Pancreas (tissue), 10 donors: ENCODE data around the gene ARTN. TPM values are rescaled to one million over a fixed set of nuclear protein-coding genes. Genes with fewer than 3 reads are reported as not detected.

Experiments used
- ATAC-seq, 4 donors: fragments of 200-7000 bp; cut with Tn5 transposase; one replicate each; pipeline versions ENCODE4 v1.8.0 to v1.9.1; 2020; ENCODE audit warnings: mild to moderate bottlenecking in 4 of 4, moderate library complexity in 4 of 4
- DNase-seq, 6 donors: peaks; one replicate each; pipeline ENCODE4 v3.0.0-alpha.2; 2020
- FAIRE-seq: peaks from 2 replicates; lab custom pipeline; 2012; peaks lifted over from hg19 to GRCh38; lab: Jason Lieb, UNC
- H3K27ac ChIP-seq, 4 donors: fragments of 200-600 bp; sonication (generic); 1 replicate in 3 of 4; 2 replicates in 1 of 4; pipeline versions ENCODE4 v1.5.0 to v1.8.0; 2020
- H3K27me3 ChIP-seq, 4 donors: fragments of 200-600 bp; one replicate each; pipeline ENCODE4 v1.8.0; 2021
- H3K36me3 ChIP-seq, 3 donors: fragments of 200-600 bp; sonication (generic) in 1 of 3; one replicate each; pipeline versions ENCODE4 v1.5.0 to v1.8.0; 2020 to 2021
- H3K4me1 ChIP-seq, 3 donors: fragments of 200-600 bp; one replicate each; pipeline ENCODE4 v1.8.0; 2021
- H3K4me3 ChIP-seq, 4 donors: fragments of 200-600 bp; sonication (generic) in 2 of 4; one replicate each; pipeline versions ENCODE4 v1.5.0 to v1.8.0; 2020 to 2021
- H3K9me3 ChIP-seq, 4 donors: fragments of 200-600 bp; one replicate each; pipeline ENCODE4 v1.8.0; 2021
- CTCF ChIP-seq, 4 donors: fragments of 200-600 bp; sonication (generic) in 3 of 4; IDR thresholded peaks; one replicate each; pipeline versions ENCODE4 v1.5.0 to v1.8.0; 2021; ENCODE audit warnings: antibody characterized with exemption in 4 of 4
- WGBS, 2 donors: extraction: QIAGEN DNeasy Blood & Tissue Kit; methylation state at CpG; one replicate each; pipeline ENCODE4 v1.1.7; 2013; 5-methylcytosine and 5-hydroxymethylcytosine counted together
- intact Hi-C, 3 donors: fragments of 100-400 bp; cut with DNase I; formaldehyde crosslinking; loops; one replicate each; pipeline versions ENCODE4 v1.11.1 to v1.14.2; 2022
- polyA plus RNA-seq, 2 donors: library from polyadenylated mRNA; stranded (reverse); fragments of 200-250 nt; gene quantifications; one replicate each; pipeline ENCODE4 v1.2.3, GENCODE V29; 2013
- total RNA-seq, 6 donors: library from RNA; stranded (reverse); fragmentation: NEBNext Ultra II Directional in 4 of 6; extraction: Animal tissue kit (Norgen Biotek cat#: 25700) in 4 of 6; gene quantifications; one replicate each; pipeline versions ENCODE4 v1.2.1 to v1.2.4, GENCODE V29; 2021 to 2023
- donor health status: healthy with polysubstance abuse.
- donor health status: DM: no; HTN: no; CAD: no; lungs with moderate emphysema.
- donor health status: DM: no; HTN: no; CAD: no.
- donor health status: control.
- donor health status: control.
- donor health status: Bipolar disorder and iron deficiency.
- donor health status: DM: yes; HTN: yes; CAD: no.
- donor health status: DM: no; HTN: no; CAD: no.
- donor health status: DM: no; HTN: no; CAD: no.
- donor health status: DM: yes; HTN: yes; CAD: no.

ARTN gene
- total and polyA plus RNA-seq, 8 donors = 0.87 to 3.2 (median 1.2) TPM

DNA sequence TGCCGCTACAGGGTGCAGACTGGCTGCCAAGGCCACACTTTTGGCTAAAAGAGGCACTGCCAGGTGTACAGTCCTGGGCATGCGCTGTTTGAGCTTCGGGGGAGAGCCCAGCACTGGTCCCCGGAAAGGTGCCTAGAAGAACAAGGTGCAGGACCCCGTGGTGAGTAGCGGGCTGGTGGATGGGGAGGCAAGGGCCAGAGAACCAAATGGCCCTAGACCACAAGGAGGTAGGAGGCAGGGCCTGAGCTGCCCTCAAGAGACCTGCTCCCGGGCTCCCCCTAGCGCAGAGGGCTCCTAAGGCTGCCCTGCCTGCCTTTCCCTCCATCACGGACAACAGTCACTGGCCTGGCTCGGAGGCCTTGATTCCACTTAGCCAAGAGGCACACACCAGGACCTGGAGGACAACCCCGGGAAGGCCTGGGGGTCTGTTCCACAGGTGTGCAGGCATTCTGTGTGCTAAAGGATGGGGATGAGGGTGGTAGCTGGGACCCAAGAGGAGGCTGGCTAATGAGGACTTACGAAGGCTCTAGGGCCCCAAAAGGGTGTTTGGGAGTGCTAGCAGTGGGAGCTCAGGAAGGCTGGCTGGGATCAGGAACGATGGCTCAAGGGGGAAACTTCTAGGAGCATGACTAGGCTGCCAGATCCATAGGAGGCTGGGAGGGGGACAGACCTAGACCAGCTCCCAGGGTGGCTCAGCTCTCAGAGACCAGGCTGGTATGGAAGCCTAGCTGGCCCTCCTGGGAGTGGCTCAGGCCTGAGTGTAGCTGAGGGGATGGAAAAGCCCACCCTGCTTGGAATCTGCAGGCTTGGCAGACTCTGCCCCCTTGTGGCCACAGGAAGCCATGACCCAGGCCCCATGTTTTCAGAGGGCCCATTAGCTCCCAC, 742 bp downstream of the ARTN start:
- DNase-seq (peak; percentile 68 to 91 (median 80)), FAIRE-seq (no peak), ATAC-seq (peak; percentile 70 to 76 (median 74))
- WGBS, 2 donors = 24 to 27% methylated on average over 12 to 13 of the region's 13 CpGs
- Histone ChIP-seq H3K4me3 (peak overlapping the region in 2 of 4 donors; percentile 40 to 51), H3K9me3 (no peaks in the 10 kb centered on the region), H3K27ac (peak overlapping the region in 1 of 4 donors; percentile 9), H3K4me1 (peaks cover 6 to 9% (median 8%) of the 10 kb centered on the region in 3 donors), H3K27me3 (no peaks in the 10 kb centered on the region), H3K36me3 (no peaks in the 10 kb centered on the region)
- TF ChIP-seq CTCF (IDR thresholded peaks at IDR 0.05) = peak; percentile 34 to 74 (median 70)
- intact Hi-C loops = loop anchor here in 2 of 3 donors (10.0 kb wide), 2 partner anchors 170 to 180 kb away; no protein-coding TSS in a partner anchor

DNA sequence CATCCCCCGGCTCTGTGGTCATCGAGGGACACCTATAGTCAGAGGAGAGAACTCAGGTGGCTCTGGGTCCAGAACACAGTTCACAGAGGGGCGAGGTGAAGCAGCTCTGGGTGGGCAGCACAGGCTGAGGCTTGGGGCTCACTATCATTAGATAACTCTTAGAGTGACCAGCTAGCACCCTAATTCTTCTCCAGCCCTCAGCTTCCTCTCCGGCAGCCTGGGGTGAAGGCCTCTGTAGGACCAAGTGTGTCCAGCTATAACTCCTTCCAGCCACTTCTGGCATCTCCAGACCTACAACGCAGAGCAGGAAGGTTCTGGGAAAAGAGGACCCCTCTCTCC, 1.4 kb downstream of the ARTN start:
- no peak for TF ChIP-seq CTCF (IDR thresholded peaks at IDR 0.05)
- no peak for FAIRE-seq
- peaks cover 6 to 9% (median 8%) of the 10 kb centered on the region in 3 donors for H3K4me1 ChIP-seq

GRCh38 chr1:43935711-43936427, 2.3 kb downstream of the ARTN start:
- Histone ChIP-seq H3K4me3 (peak overlapping the region; percentile 41 to 63 (median 52)), H3K9me3 (no peaks in the 10 kb centered on the region), H3K27me3 (no peaks in the 10 kb centered on the region), H3K27ac (peak overlapping the region in 3 of 4 donors; percentile 47 to 72 (median 65)), H3K36me3 (no peaks in the 10 kb centered on the region), H3K4me1 (peaks cover 6 to 9% (median 8%) of the 10 kb centered on the region in 3 donors)
- WGBS, 2 donors = 2 to 6% methylated on average over 30 to 48 of the region's 48 CpGs
- no peak for TF ChIP-seq CTCF (IDR thresholded peaks at IDR 0.05)
- peak; percentile 65 to 77 (median 75) for ATAC-seq
- DNase-seq = peak; percentile 73 to 84 (median 78)
- intact Hi-C loops = loop anchor here in 2 of 3 donors (10.0 kb wide), 2 partner anchors 171 to 181 kb away; no protein-coding TSS in a partner anchor
- FAIRE-seq = no peak

More for the DNA sequence above, 1.4 kb downstream of the ARTN start:
- ATAC-seq (no peak), DNase-seq (no peak)
- H3K36me3 ChIP-seq = no peaks in the 10 kb centered on the region
- H3K27ac ChIP-seq = no peak overlapping the region
- no peak overlapping the region for H3K4me3 ChIP-seq
- intact Hi-C loops = loop anchor here in 2 of 3 donors (10.0 kb wide), 2 partner anchors 170 to 180 kb away; no protein-coding TSS in a partner anchor
- 54 to 83% methylated on average over 4 to 5 of the region's 5 CpGs for WGBS, 2 donors
- H3K9me3 ChIP-seq = no peaks in the 10 kb centered on the region
- H3K27me3 ChIP-seq = no peaks in the 10 kb centered on the region

GRCh38 chr1:43936431-43937151, 3.0 kb downstream of the ARTN start:
- no peak for TF ChIP-seq CTCF (IDR thresholded peaks at IDR 0.05)
- ATAC-seq (peak; percentile 18 to 42 (median 32)), FAIRE-seq (no peak), DNase-seq (peak; percentile 45 to 83 (median 58))
- Histone ChIP-seq H3K9me3 (no peaks in the 10 kb centered on the region), H3K27ac (peak overlapping the region; percentile 31 to 63 (median 59)), H3K27me3 (no peaks in the 10 kb centered on the region), H3K4me1 (peaks cover 6 to 9% (median 8%) of the 10 kb centered on the region in 3 donors), H3K36me3 (no peaks in the 10 kb centered on the region), H3K4me3 (peak overlapping the region; percentile 28 to 63 (median 50))
- intact Hi-C loops = loop anchor here in 2 of 3 donors (10.0 kb wide), 2 partner anchors 172 to 182 kb away; no protein-coding TSS in a partner anchor
- WGBS, 2 donors = 6 to 9% methylated on average over 47 to 56 of the region's 56 CpGs
